GM10248 (cell line): ENCODE results near the gene EQTN.
A peak's percentile ranks its signal among the peaks of the same experiment; 100 is the strongest.

Source experiments
- CTCF ChIA-PET: fragments of 300-600 bp; sonication (Branson Sonifier 250); formaldehyde crosslinking; extraction: SDS; loops from one replicate; lab custom pipeline; 2021; ENCODE audit warnings: antibody characterized with exemption; lab: Yijun Ruan, JAX
- POLR2A ChIA-PET: fragments of 350-650 bp; sonication (Branson Sonifier 250); formaldehyde crosslinking; extraction: SDS; loops from one replicate; lab custom pipeline; 2020; ENCODE audit warnings: antibody characterized with exemption; lab: Yijun Ruan, JAX
- DNase-seq: peaks from one replicate; pipeline ENCODE4 v3.0.0; 2012; ENCODE audit errors: extremely low spot score
- TF ChIP-seq, protein P1 (sequence below): IDR thresholded peaks from 2 replicates; pipeline ENCODE4 v1.5.1; 2012; ENCODE audit warnings: mild to moderate bottlenecking, low read depth; ENCODE audit errors: extremely low read depth, missing control alignments, control extremely low read depth

EQTN gene

DNA sequence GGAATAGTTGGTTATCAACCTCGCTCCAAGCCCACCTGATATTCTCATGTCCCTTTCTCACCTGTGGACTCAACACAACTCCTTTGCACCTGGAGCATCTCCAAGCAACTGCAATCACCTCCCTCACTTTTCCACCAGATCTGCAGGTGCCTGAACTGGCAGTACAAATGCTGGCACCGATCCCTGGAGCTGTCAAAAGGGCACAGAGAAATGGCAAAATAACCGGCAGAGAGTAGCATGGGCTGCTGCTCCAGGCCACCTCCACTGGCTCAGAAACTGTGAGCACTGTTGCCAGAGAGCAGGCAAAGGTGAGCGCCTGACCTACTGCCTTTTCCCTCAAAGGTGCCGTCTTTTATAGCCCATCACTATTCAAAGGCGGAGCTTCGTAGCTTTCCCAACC, 14.7 kb downstream of the EQTN start:
- DNase-seq: no peak
- TF ChIP-seq, protein P1, sequence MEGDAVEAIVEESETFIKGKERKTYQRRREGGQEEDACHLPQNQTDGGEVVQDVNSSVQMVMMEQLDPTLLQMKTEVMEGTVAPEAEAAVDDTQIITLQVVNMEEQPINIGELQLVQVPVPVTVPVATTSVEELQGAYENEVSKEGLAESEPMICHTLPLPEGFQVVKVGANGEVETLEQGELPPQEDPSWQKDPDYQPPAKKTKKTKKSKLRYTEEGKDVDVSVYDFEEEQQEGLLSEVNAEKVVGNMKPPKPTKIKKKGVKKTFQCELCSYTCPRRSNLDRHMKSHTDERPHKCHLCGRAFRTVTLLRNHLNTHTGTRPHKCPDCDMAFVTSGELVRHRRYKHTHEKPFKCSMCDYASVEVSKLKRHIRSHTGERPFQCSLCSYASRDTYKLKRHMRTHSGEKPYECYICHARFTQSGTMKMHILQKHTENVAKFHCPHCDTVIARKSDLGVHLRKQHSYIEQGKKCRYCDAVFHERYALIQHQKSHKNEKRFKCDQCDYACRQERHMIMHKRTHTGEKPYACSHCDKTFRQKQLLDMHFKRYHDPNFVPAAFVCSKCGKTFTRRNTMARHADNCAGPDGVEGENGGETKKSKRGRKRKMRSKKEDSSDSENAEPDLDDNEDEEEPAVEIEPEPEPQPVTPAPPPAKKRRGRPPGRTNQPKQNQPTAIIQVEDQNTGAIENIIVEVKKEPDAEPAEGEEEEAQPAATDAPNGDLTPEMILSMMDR: no peak
- ChIA-PET CTCF (no interaction called here), POLR2A (no interaction called here)

DNA sequence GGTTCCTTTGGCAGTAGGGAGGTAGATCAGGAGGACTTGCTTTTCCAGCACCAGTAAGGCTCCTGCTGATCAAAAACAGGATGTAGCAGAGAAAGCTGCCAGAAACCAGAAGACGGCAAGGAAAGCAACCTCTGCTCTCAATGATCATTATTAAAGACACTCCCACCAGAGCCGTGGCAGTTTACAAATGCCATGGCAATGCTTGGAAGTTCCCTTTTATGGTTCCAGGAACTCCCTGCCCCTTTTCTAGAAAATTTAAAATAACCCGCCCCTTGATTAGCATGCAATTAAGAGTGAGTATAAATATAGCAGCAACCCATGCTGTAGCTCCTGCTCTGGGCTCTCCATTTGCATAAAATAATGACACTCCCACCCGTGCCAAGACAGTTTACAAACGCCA, 16.1 kb downstream of the EQTN start:
- TF ChIP-seq, protein P1: no peak
- ChIA-PET POLR2A (no interaction called here), CTCF (interaction anchor here (1.3 kb wide), 1 partner anchor 29 kb away, joined by 3 read pairs; no protein-coding TSS in a partner anchor)
- no peak for DNase-seq

DNA sequence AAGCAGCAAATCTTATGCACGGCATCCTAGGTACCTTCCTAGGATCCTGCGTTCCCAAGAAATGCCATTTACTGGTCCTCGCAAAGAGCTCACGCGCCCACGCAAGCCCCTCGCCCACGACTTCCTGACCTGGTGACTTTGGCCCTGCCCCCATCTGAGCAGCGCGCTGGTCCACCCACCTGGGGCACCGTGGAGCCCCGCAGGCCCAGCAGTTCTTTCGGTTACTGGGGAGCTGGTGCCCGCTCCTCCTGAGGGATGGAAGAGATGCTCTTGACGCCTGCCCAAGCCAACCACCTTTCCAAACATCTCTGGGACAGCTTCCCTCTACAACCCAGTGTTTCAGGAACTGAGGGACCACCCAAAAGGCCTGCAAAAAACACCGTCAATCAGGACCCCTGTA, 16.7 kb downstream of the EQTN start:
- no peak for DNase-seq
- ChIA-PET CTCF (interaction anchor here (1.0 to 1.4 kb wide), 4 partner anchors 13 to 540 kb away, joined by 3 to 4 read pairs (median 3); no protein-coding TSS in a partner anchor), POLR2A (no interaction called here)
- TF ChIP-seq, protein P1: no peak

DNA sequence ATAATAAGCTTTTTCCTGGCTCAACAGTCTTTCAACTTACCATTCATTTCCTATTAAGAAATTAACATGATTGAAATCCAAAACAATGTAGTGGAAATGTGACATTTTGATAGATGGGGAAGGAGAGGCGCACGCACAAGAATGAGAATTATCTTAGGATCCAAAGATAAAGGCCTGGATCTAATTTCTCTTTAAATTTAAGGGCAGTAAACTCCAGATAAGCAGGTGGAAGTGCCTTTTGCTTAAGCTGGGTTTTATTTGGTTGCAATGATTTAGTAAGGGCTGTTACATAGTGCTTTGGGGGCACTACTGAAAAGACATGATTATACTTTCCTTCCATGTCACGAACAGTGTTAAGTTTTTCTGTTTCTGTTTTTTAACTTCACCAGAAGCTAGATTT, 17.3 kb downstream of the EQTN start:
- CTCF ChIA-PET: interaction anchor here (1.0 to 1.4 kb wide), 4 partner anchors 13 to 539 kb away, joined by 3 to 4 read pairs (median 3); no protein-coding TSS in a partner anchor
- TF ChIP-seq, protein P1: no peak
- POLR2A ChIA-PET: no interaction called here
- DNase-seq: no peak

DNA sequence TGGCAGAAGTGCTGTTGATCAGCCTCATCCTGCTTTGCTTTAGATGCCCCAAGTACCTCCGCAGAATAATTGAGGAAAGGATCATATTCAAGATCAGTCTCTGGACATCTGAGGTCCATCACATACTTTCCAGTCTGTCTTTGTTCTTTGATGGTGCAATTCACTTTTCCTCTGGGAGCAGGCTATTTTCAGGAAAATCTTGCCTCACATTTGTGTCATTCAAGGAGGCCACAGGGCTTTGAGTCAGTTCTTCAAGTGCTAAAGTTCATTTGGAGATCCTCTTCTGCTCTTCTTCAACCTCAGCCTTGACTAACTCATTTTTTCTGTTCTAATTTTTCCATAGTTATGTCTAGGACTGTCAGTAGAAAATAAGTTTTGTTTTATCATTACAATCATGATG, 18.6 kb downstream of the EQTN start:
- ChIA-PET CTCF (interaction anchor here (1.0 kb wide), 1 partner anchor 248 kb away, joined by 3 read pairs; no protein-coding TSS in a partner anchor), POLR2A (no interaction called here)
- DNase-seq: no peak
- TF ChIP-seq, protein P1: no peak

DNA sequence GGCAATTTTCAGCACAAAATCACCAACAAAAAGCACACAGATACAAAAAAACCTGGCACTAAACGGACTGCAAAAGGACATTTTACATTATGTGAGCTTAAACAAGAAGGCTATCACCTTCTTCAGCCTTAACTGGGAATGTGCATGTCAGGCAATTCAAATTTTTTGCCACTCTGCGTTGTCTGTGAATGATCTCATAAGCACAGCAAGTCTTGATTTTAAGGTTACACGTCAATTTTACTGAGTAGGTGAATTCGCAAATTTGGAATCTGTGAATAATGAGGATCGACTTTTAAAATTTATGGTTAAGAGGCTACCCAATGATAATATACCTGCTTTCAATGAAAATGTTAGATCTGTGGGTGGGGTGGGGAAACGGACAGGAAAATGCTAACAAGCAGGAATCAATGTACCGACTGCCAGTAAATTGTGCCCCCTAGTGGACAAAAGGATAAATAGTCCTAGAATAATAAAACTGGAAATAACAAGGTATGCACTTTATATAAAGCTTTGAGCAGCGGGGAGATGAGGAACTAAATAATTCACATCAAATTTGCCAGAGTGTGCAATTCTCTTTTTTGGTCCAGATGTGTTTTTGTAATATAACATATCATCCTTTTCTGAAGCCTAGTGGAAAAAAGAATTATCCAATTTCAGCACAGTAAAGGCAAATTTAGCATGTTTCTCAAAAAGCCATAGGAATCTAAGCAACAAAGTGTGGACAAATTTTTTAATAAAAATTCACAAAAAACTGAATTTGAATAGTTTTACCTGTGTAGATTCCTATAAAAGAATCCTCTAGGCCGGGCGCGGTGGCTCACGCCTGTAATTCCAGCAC, 20.5 kb downstream of the EQTN start:
- CTCF ChIA-PET: interaction anchor here (0.7 to 2.0 kb wide), 13 partner anchors 9 to 243 kb away, joined by 3 to 9 read pairs (median 4); no protein-coding TSS in a partner anchor
- DNase-seq: peak; percentile 48
- TF ChIP-seq, protein P1: peak; percentile 73
- POLR2A ChIA-PET: no interaction called here
